ENCODE measurements around the gene RBFOX2. TPM values are rescaled to one million over a fixed set of nuclear protein-coding genes. Genes with fewer than 3 reads are reported as not detected.

Gene RBFOX2
- total and polyA plus RNA-seq, 12 donors: 15.7 to 86.6 (median 69.8) TPM

DNA sequence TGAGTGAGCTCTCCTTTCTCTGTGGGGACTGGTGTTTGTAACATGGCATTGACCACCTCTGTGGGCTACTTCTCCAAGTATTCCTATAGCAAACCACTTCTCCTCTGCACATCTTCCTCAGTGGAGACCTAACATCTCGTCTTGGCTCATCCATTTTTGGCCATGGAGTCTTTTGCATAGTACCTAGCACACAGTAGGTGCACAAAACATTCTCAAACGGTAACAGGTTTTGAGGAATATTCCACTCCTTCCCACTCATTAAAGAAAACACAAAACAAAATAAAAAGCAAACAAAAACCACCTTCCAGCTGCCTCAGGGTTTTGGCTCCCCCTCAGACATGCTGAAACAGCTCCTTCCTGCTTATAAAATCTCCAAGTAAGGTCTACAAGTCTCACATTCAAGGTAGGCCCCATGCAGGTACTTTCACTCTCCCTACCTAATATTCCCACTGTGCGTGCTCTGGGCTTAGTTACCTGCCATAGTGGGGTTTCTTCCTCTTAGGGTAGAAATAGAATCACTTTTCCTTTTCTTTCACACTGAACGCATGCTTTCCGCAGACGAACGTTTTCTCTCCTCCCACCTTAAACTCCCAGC lies 132.4 kb downstream of the RBFOX2 start:
- Histone ChIP-seq H3K27me3 (no peaks in the 10 kb centered on the region), H3K27ac (no peak overlapping the region), H3K9me3 (replicated peaks in 1 of 3) (no peaks in the 10 kb centered on the region), H3K4me3 (no peak overlapping the region), H3K36me3 (replicated peaks in 1 of 2) (no peaks in the 10 kb centered on the region), H3K4me1 (replicated peaks in 1 of 2) (peaks cover 7 to 46% of the 10 kb centered on the region in 2 donors)
- TF ChIP-seq POLR2A (IDR thresholded peaks at IDR 0.05): no peak
- intact Hi-C loops (cut with DNase I): no loop called here
- no peak for DNase-seq
- WGBS, 4 donors: 86 to 93% (median 89%) methylated on average over 7 of the region's 7 CpGs

DNA sequence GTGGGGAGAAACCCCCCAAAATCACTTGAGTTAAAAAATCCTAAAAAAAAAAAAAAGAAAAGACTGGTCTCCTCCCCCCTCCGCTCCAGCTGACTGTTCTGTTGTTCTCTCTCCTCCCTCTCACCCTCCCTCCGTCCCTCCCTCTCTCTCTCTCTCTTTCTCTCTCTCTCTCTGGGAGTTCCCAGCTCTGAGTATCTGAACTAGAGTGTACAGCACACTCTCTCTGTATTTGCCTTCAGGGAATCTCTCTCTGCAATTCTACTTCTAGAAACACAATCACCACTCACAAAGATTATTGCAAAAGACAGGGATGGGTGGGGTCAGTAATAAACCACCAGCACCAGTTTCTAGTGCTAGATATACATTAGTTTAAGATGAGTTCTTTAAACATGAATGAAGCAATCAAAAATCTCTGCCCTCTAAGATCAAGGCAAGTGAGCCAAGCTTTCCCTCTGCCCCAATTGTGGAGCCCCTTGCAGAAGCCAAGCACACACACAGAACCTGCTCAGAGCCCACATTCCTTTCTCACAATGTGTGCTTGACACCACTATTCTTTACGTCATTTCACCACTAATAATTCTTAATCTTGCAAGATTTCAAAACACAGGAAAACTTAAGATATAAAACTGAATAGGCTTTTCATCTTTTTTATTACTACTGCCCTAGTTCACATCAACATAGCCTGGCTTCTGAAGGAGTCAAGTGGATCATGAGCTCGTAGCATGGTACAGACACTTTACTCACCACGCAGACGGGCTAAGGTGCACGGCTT lies 133.5 kb downstream of the RBFOX2 start:
- no peaks in the 10 kb centered on the region for H3K27me3 ChIP-seq
- H3K36me3 ChIP-seq (replicated peaks in 1 of 2): no peaks in the 10 kb centered on the region
- TF ChIP-seq, protein P1, sequence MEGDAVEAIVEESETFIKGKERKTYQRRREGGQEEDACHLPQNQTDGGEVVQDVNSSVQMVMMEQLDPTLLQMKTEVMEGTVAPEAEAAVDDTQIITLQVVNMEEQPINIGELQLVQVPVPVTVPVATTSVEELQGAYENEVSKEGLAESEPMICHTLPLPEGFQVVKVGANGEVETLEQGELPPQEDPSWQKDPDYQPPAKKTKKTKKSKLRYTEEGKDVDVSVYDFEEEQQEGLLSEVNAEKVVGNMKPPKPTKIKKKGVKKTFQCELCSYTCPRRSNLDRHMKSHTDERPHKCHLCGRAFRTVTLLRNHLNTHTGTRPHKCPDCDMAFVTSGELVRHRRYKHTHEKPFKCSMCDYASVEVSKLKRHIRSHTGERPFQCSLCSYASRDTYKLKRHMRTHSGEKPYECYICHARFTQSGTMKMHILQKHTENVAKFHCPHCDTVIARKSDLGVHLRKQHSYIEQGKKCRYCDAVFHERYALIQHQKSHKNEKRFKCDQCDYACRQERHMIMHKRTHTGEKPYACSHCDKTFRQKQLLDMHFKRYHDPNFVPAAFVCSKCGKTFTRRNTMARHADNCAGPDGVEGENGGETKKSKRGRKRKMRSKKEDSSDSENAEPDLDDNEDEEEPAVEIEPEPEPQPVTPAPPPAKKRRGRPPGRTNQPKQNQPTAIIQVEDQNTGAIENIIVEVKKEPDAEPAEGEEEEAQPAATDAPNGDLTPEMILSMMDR (IDR thresholded peaks at IDR 0.05): no peak
- TF ChIP-seq POLR2A (IDR thresholded peaks at IDR 0.05): no peak
- peaks cover 7 to 41% of the 10 kb centered on the region in 2 donors for H3K4me1 ChIP-seq (replicated peaks in 1 of 2)
- intact Hi-C loops (cut with DNase I): no loop called here
- WGBS, 4 donors: 60 to 78% (median 64%) methylated on average over 7 of the region's 7 CpGs
- H3K27ac ChIP-seq: peak overlapping the region in 1 of 5 donors; percentile 5
- peak in 6 of 7 donors; percentile 36 to 69 (median 52) for DNase-seq
- peak overlapping the region in 1 of 4 donors; percentile 9 for H3K4me3 ChIP-seq
- H3K9me3 ChIP-seq (replicated peaks in 1 of 3): no peaks in the 10 kb centered on the region

DNA sequence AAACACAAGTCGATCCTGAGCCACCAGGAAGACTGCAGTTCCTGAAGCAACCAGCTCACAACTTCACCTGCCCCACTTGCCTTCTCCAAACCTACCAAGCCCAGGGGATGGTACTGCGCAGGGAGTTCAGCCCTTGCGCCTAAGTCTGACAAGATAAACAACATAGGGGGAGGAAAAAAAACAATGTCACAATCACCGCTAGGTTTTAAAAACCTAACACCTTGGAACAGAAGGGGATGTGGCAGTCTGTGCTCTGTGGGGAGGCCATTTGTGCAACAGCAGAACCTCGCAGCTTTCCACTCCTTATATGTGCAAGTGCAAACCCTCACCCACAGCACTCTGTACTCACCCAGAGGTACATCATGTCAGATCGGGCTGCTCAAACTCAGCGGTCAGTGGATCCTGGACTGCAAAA lies 134.2 kb downstream of the RBFOX2 start:
- Histone ChIP-seq H3K27ac (peak overlapping the region in 2 of 5 donors; percentile 5 to 13), H3K36me3 (replicated peaks in 1 of 2) (no peaks in the 10 kb centered on the region), H3K27me3 (no peaks in the 10 kb centered on the region), H3K4me3 (peak overlapping the region in 1 of 4 donors; percentile 9), H3K9me3 (replicated peaks in 1 of 3) (no peaks in the 10 kb centered on the region), H3K4me1 (replicated peaks in 1 of 2) (peaks cover 7 to 38% of the 10 kb centered on the region in 2 donors)
- intact Hi-C loops (cut with DNase I): no loop called here
- TF ChIP-seq, protein P1 (IDR thresholded peaks at IDR 0.05): no peak
- TF ChIP-seq POLR2A (IDR thresholded peaks at IDR 0.05): no peak
- 35 to 64% (median 56%) methylated on average over 4 to 7 of the region's 7 CpGs for whole genome bisulfite sequencing, 4 donors
- no peak for DNase-seq

DNA sequence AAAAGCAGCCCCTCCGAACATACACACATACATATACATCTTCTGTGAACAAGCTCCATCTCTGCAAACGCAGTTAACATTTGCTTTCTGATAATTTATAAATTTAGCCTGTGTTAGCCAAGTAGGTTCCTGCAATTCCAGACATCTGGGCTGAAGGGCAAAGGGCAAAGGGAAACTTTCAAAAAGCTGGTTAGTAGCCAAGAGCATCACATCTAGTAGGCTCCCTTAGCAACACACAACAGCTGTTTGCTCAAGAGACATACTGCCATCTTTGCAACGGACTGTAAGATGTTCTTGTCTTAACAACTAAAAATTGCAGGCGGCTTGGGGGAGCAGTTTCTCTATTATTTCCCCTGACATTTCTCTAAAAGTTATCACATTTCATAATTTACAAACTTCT lies 134.9 kb downstream of the RBFOX2 start:
- Histone ChIP-seq H3K36me3 (replicated peaks in 1 of 2) (no peaks in the 10 kb centered on the region), H3K4me1 (replicated peaks in 1 of 2) (peaks cover 7 to 38% of the 10 kb centered on the region in 2 donors), H3K9me3 (replicated peaks in 1 of 3) (no peaks in the 10 kb centered on the region), H3K27me3 (no peaks in the 10 kb centered on the region), H3K27ac (peak overlapping the region in 1 of 5 donors; percentile 43), H3K4me3 (peak overlapping the region in 1 of 4 donors; percentile 9)
- 66 to 77% (median 74%) methylated on average over 4 of the region's 4 CpGs for WGBS, 4 donors
- intact Hi-C loops (cut with DNase I): no loop called here
- no peak for TF ChIP-seq POLR2A (IDR thresholded peaks at IDR 0.05)
- TF ChIP-seq, protein P1 (IDR thresholded peaks at IDR 0.05): no peak
- DNase-seq: peak in 3 of 7 donors; percentile 10 to 63 (median 31)

All from adrenal gland (tissue), 12 donors.